ENCODE data around the gene IMPDH1.

IMPDH1 gene

GRCh38 chr7:128366300-128366699 is 43.5 kb downstream of the IMPDH1 start:
- Histone ChIP-seq H3K9ac (ENCODE audit: low read length) (no peak overlapping the region), H3K36me3 (ENCODE audit: control insufficient read depth, insufficient read depth, low read length) (no peaks in the 10 kb centered on the region), H3K79me1 (ENCODE audit: low read length) (no peaks in the 10 kb centered on the region), H2BK15ac (replicated peaks; ENCODE audit: low read depth) (no peak overlapping the region), H2BK120ac (ENCODE audit: low read depth, low read length) (no peak overlapping the region), H2AK5ac (ENCODE audit: low read length) (no peak overlapping the region), H3K4ac (ENCODE audit: low read depth, low read length) (no peak overlapping the region), H3K4me3 (ENCODE audit: low read length) (no peak overlapping the region), H3K79me2 (ENCODE audit: control insufficient read depth, insufficient read depth, low read length) (no peaks in the 10 kb centered on the region), H3K27me3 (ENCODE audit: insufficient read depth, low read length, poor library complexity) (peaks cover 29% of the 10 kb centered on the region), H3K56ac (ENCODE audit: low read length) (no peak overlapping the region), H4K8ac (ENCODE audit: low read depth, low read length) (no peak overlapping the region), H4K5ac (ENCODE audit: low read length) (no peak overlapping the region), H3K18ac (ENCODE audit: low read length) (no peak overlapping the region), H3K4me2 (ENCODE audit: low read length) (no peak overlapping the region), H3K27ac (ENCODE audit: low read depth, low read length) (no peak overlapping the region), H3K23ac (ENCODE audit: low read length) (no peak overlapping the region), H2BK5ac (ENCODE audit: low read length) (no peak overlapping the region), H3K4me1 (ENCODE audit: control insufficient read depth, low read depth, low read length) (no peaks in the 10 kb centered on the region)
- no CpG with 5 or more reads among the region's 1 CpG for WGBS (ENCODE audit: extremely low coverage, insufficient coverage, low lambda C conversion rate)
- DNase-seq = no peak

- Histone ChIP-seq H3K4me1 (ENCODE audit: control insufficient read depth, low read depth, low read length) (no peaks in the 10 kb centered on the region), H3K4me2 (ENCODE audit: low read length) (no peak overlapping the region), H2BK120ac (ENCODE audit: low read depth, low read length) (no peak overlapping the region), H3K4me3 (ENCODE audit: low read length) (no peak overlapping the region), H3K56ac (ENCODE audit: low read length) (no peak overlapping the region), H3K9ac (ENCODE audit: low read length) (no peak overlapping the region), H3K79me2 (ENCODE audit: control insufficient read depth, insufficient read depth, low read length) (no peaks in the 10 kb centered on the region), H3K23ac (ENCODE audit: low read length) (no peak overlapping the region), H4K8ac (ENCODE audit: low read depth, low read length) (no peak overlapping the region), H3K27ac (ENCODE audit: low read depth, low read length) (no peak overlapping the region), H3K79me1 (ENCODE audit: low read length) (no peaks in the 10 kb centered on the region), H3K18ac (ENCODE audit: low read length) (no peak overlapping the region), H2AK5ac (ENCODE audit: low read length) (no peak overlapping the region), H2BK15ac (replicated peaks; ENCODE audit: low read depth) (no peak overlapping the region), H3K36me3 (ENCODE audit: control insufficient read depth, insufficient read depth, low read length) (no peaks in the 10 kb centered on the region), H3K27me3 (ENCODE audit: insufficient read depth, low read length, poor library complexity) (peaks cover 32% of the 10 kb centered on the region), H4K5ac (ENCODE audit: low read length) (no peak overlapping the region), H3K4ac (ENCODE audit: low read depth, low read length) (no peak overlapping the region), H2BK5ac (ENCODE audit: low read length) (no peak overlapping the region)
- WGBS (ENCODE audit: extremely low coverage, insufficient coverage, low lambda C conversion rate) = no CpG with 5 or more reads among the region's 2 CpGs
- no peak for DNase-seq
Measured at GRCh38 chr7:128365432-128365831, 44.4 kb downstream of the IMPDH1 start.

- Histone ChIP-seq H4K5ac (ENCODE audit: low read length) (no peak overlapping the region), H3K23ac (ENCODE audit: low read length) (no peak overlapping the region), H3K4me2 (ENCODE audit: low read length) (no peak overlapping the region), H2BK15ac (replicated peaks; ENCODE audit: low read depth) (no peak overlapping the region), H3K4me3 (ENCODE audit: low read length) (no peak overlapping the region), H2BK120ac (ENCODE audit: low read depth, low read length) (no peak overlapping the region), H3K56ac (ENCODE audit: low read length) (no peak overlapping the region), H3K4me1 (ENCODE audit: control insufficient read depth, low read depth, low read length) (peaks cover 2% of the 10 kb centered on the region), H3K27me3 (ENCODE audit: insufficient read depth, low read length, poor library complexity) (peaks cover 32% of the 10 kb centered on the region), H3K9ac (ENCODE audit: low read length) (no peak overlapping the region), H2AK5ac (ENCODE audit: low read length) (no peak overlapping the region), H2BK5ac (ENCODE audit: low read length) (no peak overlapping the region), H3K79me1 (ENCODE audit: low read length) (no peaks in the 10 kb centered on the region), H3K27ac (ENCODE audit: low read depth, low read length) (no peak overlapping the region), H3K36me3 (ENCODE audit: control insufficient read depth, insufficient read depth, low read length) (no peaks in the 10 kb centered on the region), H4K8ac (ENCODE audit: low read depth, low read length) (no peak overlapping the region), H3K79me2 (ENCODE audit: control insufficient read depth, insufficient read depth, low read length) (no peaks in the 10 kb centered on the region), H3K4ac (ENCODE audit: low read depth, low read length) (no peak overlapping the region), H3K18ac (ENCODE audit: low read length) (no peak overlapping the region)
- WGBS (ENCODE audit: extremely low coverage, insufficient coverage, low lambda C conversion rate) = no CpG with 5 or more reads among the region's 4 CpGs
- no peak for DNase-seq
Measured at GRCh38 chr7:128364166-128364870, 45.5 kb downstream of the IMPDH1 start.

- Histone ChIP-seq H3K4ac (ENCODE audit: low read depth, low read length) (no peak overlapping the region), H2AK5ac (ENCODE audit: low read length) (no peak overlapping the region), H3K9ac (ENCODE audit: low read length) (no peak overlapping the region), H3K79me1 (ENCODE audit: low read length) (no peaks in the 10 kb centered on the region), H3K27me3 (ENCODE audit: insufficient read depth, low read length, poor library complexity) (peaks cover 32% of the 10 kb centered on the region), H3K27ac (ENCODE audit: low read depth, low read length) (no peak overlapping the region), H2BK5ac (ENCODE audit: low read length) (no peak overlapping the region), H4K8ac (ENCODE audit: low read depth, low read length) (no peak overlapping the region), H2BK15ac (replicated peaks; ENCODE audit: low read depth) (no peak overlapping the region), H3K4me1 (ENCODE audit: control insufficient read depth, low read depth, low read length) (peaks cover 2% of the 10 kb centered on the region), H3K36me3 (ENCODE audit: control insufficient read depth, insufficient read depth, low read length) (no peaks in the 10 kb centered on the region), H3K4me3 (ENCODE audit: low read length) (no peak overlapping the region), H3K18ac (ENCODE audit: low read length) (no peak overlapping the region), H3K4me2 (ENCODE audit: low read length) (no peak overlapping the region), H3K56ac (ENCODE audit: low read length) (no peak overlapping the region), H4K5ac (ENCODE audit: low read length) (no peak overlapping the region), H3K23ac (ENCODE audit: low read length) (no peak overlapping the region), H3K79me2 (ENCODE audit: control insufficient read depth, insufficient read depth, low read length) (no peaks in the 10 kb centered on the region), H2BK120ac (ENCODE audit: low read depth, low read length) (no peak overlapping the region)
- WGBS (ENCODE audit: extremely low coverage, insufficient coverage, low lambda C conversion rate) = no CpG with 5 or more reads among the region's 6 CpGs
- DNase-seq = no peak
Measured at GRCh38 chr7:128363261-128363721, 46.5 kb downstream of the IMPDH1 start.

- H3K4me1 ChIP-seq (ENCODE audit: control insufficient read depth, low read depth, low read length) = peaks cover 2% of the 10 kb centered on the region
- no peak overlapping the region for H2BK5ac ChIP-seq (ENCODE audit: low read length)
- no peak overlapping the region for H3K56ac ChIP-seq (ENCODE audit: low read length)
- no peak overlapping the region for H3K27ac ChIP-seq (ENCODE audit: low read depth, low read length)
- no peaks in the 10 kb centered on the region for H3K79me1 ChIP-seq (ENCODE audit: low read length)
- no peak overlapping the region for H3K9ac ChIP-seq (ENCODE audit: low read length)
- H3K4me2 ChIP-seq (ENCODE audit: low read length) = no peak overlapping the region
- H3K27me3 ChIP-seq (ENCODE audit: insufficient read depth, low read length, poor library complexity) = peaks cover 32% of the 10 kb centered on the region
- no peak overlapping the region for H4K5ac ChIP-seq (ENCODE audit: low read length)
- no peaks in the 10 kb centered on the region for H3K79me2 ChIP-seq (ENCODE audit: control insufficient read depth, insufficient read depth, low read length)
- no peaks in the 10 kb centered on the region for H3K36me3 ChIP-seq (ENCODE audit: control insufficient read depth, insufficient read depth, low read length)
- H2BK120ac ChIP-seq (ENCODE audit: low read depth, low read length) = no peak overlapping the region
- no peak overlapping the region for H3K23ac ChIP-seq (ENCODE audit: low read length)
- no peak for DNase-seq
- H4K8ac ChIP-seq (ENCODE audit: low read depth, low read length) = no peak overlapping the region
- no peak overlapping the region for H3K4ac ChIP-seq (ENCODE audit: low read depth, low read length)
- H2AK5ac ChIP-seq (ENCODE audit: low read length) = no peak overlapping the region
- no peak overlapping the region for H3K18ac ChIP-seq (ENCODE audit: low read length)
- H2BK15ac ChIP-seq (replicated peaks; ENCODE audit: low read depth) = no peak overlapping the region
- H3K4me3 ChIP-seq (ENCODE audit: low read length) = no peak overlapping the region
- no CpG with 5 or more reads among the region's 4 CpGs for WGBS (ENCODE audit: extremely low coverage, insufficient coverage, low lambda C conversion rate)
Measured at GRCh38 chr7:128362670-128363069, 47.1 kb downstream of the IMPDH1 start.
